Measurements from ENCODE around the gene SPDYE3.
"Not testable (repeated sequence)": the region's sequence is repeated elsewhere in the genome, so short reads cannot be mapped to it uniquely, and the experiment has no call there.

SPDYE3 gene

DNA sequence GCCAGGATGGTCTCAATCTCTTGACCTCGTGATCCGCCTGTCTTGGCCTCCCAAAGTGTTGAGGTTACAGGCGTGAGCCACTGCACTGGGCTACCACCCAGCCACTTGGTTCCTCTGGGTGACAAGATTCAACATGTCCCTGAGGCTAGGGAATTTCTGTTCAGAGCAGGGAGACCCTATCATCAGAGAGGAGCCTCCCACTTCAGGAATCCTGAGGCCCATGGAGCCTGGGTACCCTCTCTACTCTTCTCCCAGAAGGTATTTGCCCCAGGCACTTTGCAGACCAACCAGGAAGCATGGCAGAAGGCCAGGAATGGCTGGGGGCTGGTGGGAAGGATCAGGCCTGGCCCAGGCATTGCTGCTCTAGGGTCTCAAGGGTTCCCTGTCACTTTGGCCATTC is 19.2 kb upstream of the SPDYE3 start:
- not testable (repeated sequence) for DNase-seq (ENCODE audit: low read depth)

DNA sequence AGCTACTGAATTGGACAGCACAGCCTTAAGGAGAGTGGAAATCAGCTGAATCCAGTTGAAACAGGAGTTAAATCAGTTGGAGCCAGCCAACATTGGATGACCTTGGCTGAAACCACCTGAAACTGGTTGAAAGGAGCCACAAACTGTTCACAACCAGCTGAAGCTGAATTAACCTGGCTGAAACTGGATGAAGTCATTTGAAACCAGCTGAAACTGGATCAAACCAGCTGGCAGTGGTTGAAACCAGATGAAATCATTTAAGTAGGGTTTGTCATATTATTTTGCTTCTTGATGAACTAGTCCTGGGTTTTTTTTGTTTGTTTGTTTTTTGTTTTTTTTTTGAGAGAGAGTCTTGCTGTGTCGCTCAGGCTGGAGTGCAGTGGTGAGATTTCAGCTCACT is 15.3 kb upstream of the SPDYE3 start:
- DNase-seq (ENCODE audit: low read depth): not testable (repeated sequence)

DNA sequence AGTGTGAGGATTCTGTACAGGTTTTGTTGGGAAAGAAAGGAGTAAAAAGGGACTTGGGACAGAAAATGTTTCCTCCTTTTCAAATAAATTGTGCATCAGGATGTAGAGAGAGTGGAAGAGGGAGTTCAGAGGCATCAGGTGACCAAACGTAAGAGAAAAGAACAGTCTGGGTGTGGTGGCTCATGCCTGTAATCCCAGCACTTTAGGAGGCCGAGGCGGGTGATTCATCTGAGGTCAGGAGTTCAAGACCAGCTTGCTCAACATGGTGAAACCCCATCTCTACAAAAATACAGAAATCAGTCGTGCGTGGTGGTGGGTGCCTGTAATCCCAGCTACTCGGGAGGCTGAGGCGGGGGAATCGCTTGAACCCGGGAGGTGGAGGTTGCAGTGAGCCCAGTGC is 12.2 kb upstream of the SPDYE3 start:
- DNase-seq (ENCODE audit: low read depth): peak; percentile 18

- DNase-seq (ENCODE audit: low read depth): not testable (repeated sequence)
Observed at GRCh38 chr7:100297852-100298631, 9.5 kb upstream of the SPDYE3 start.

DNA sequence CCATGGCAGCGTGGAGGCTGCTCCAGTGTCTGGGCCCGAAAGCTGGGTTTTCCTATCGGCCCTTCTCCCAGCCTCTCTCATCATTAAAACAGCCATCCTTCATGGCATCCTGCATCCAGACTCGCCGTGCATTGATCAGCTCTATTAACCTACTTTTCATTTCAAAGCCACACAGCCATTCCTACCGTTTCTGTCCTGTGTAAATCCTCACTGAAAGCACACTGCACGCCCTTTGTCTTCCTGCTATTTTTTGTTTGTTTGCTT is 8.9 kb upstream of the SPDYE3 start:
- not testable (repeated sequence) for DNase-seq (ENCODE audit: low read depth)

DNA sequence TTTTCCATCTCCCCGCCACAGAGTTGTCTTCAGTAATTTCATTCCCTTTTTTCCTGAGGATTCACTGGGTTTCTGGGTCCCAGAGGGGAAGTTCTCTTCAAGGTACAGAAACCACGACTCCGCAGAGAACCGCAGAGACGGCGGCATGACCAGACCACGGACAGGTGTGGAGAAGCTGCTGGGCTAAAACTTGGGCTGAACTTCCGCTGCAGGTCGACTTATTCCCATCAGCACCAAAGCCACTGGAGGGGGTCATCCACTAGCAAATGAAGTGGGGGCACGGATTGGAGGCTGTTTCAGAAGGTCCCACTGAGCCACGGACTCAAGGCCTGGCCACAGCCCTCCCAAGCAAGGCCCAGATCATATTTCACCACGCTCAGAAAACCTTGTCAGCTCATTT is 3.0 kb upstream of the SPDYE3 start:
- not testable (repeated sequence) for DNase-seq (ENCODE audit: low read depth)

- not testable (repeated sequence) for DNase-seq (ENCODE audit: low read depth)
Observed at GRCh38 chr7:100318329-100318728, 10.8 kb downstream of the SPDYE3 start.

DNA sequence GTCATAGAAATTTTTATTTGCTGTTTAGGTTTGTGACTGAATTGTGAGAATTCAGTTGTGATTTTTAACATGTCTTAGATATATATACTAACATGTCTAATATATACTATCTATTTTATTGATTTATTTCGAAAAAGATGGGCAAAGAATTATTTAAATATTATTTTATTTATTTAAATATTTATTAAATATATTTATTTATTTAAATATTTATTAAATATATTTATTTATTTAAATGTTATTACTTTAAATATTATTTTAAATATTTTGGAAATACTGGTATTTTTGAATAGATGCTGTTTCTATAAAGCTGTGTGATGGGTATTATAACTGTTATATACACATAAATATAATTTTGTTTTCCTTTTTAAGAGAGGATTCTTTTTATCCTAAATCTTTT is 14.1 kb downstream of the SPDYE3 start:
- not testable (repeated sequence) for DNase-seq (ENCODE audit: low read depth)

DNA sequence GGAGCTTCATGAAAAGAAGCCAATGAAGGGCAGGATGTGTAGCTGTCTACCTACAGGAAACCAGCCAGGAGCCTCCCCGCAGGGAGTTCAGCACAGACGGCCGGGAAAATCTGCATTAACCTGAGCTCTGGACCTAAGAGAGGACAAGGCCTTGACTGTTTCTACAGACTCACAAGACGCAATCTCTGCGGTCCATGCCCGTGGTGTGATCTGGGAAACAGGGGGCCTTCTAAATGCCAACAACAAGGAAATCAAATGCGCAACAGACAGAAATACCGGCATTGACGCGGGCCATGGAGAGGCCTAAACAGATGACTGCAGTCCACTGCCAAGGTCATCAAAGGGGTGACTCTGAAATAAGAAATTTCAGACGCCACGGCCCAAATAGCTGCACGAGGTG is 16.7 kb downstream of the SPDYE3 start:
- not testable (repeated sequence) for DNase-seq (ENCODE audit: low read depth)

GRCh38 chr7:100325671-100326070 is 18.2 kb downstream of the SPDYE3 start:
- DNase-seq (ENCODE audit: low read depth): not testable (repeated sequence)

DNA sequence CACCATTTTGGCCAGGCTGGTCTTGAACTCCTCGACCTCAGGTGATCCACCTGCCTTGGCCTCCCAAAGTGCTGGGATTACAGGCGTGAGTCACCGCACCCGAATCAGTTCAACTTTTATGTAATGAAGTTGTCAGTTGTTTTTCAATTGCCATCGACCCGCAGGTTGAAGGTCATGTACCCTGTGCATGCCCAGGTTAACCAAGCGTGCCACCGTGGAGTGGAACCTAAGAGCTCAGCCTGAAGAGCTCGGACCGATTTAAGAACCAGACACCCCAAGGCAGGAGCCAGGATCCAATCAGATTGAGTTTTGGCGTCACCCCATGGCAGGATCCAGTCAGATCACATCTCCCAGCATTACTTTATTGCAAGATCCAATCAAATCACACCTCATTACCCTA is 19.4 kb downstream of the SPDYE3 start:
- not testable (repeated sequence) for DNase-seq (ENCODE audit: low read depth)

DNA sequence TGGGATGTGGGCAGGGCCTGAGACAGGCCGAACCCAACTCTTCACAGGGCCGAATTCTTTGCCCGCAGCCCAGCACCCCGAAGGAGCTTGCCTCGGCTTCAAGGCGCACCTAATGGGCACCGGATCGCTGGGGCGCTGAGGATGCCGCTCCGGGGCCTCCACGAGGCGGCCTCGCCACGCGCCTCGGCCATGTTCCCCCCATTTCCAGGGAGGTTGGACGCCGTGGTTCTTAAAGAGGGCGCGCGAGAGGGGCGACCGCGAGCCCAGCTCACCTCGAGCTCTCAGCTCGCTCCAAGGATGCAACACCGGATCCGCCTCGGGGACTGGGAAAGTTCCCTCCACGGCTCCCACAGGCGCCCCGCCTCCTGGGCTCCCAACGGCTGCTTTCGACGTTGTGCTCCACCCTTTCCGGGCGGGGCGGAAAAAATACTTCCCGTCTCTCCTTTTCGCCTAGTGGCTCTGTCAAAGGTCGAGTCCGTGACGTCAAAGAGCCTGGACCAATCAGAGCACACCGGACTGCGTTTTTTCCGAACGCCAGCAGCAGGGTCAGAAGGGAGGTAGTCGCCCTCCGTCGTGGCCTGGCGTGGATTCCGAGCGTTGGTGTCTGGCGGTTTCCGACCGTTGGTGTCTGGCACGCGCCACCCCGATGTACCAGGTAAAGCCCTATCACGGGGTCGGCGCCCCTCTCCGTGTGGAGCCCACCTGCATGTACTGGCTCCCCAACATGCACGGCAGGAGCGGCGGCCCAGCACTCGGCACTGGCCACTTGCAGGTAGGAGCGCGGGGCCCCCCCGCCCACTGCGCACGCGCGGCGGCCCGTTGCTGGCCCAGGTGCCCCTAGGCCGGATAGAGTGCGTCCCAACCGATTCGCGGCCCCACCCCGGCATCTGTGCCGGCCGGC is 28.3 kb downstream of the SPDYE3 start:
- peak; percentile 85 for DNase-seq (ENCODE audit: low read depth)

DNA sequence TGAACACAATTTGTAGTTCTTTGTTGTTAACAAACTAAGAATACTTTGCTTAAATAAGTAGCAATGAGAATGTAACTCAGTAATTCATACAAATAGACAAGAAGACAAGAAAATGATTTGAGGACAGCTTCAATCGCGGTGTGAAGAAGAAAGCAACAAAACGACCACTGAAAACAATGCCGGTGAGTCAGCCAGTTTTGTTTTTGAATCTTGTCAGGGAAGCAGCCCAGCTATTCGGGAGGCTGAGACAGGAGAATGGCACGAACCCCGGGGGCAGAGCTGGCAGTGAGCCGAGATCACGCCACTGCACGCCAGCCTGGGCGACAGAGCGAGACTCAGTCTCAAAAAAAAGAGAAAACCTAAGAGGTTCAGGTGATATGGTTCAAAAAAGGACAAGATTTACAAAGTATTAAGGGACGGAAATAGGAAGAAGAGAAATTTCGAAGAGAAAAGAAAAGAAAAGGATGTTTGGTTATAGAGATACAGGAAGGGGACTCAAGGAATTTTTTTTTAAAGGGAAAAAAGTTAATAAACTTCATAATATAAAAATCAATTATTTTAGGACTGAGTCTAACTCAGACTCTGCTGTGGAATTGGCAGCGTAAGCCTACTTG is 30.7 kb downstream of the SPDYE3 start:
- DNase-seq (ENCODE audit: low read depth): not testable (repeated sequence)

GRCh38 chr7:100341286-100341685 is 33.8 kb downstream of the SPDYE3 start:
- DNase-seq (ENCODE audit: low read depth): not testable (repeated sequence)

GRCh38 chr7:100342765-100343164 is 35.3 kb downstream of the SPDYE3 start:
- DNase-seq (ENCODE audit: low read depth): no peak

DNA sequence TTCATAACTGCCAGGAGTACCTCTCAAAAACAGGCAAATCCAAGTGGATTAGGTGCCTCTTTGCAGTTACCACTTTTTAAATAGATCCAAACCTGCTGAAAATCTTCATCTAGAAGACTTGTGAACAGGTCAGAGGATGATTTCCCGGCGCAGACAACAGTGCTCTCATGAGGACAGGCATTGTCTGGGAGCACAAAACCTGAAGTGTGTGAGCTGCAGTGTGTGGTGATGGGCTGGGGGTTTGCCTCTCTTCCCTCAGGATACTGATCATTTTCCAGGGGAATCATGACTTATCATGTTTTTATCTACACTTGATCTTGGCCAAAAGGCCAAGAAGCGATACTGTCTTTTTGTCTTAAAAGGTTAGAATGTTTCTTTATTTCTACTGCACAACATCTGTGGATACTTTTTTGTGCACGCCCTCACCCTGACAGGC is 36.6 kb downstream of the SPDYE3 start:
- not testable (repeated sequence) for DNase-seq (ENCODE audit: low read depth)

DNA sequence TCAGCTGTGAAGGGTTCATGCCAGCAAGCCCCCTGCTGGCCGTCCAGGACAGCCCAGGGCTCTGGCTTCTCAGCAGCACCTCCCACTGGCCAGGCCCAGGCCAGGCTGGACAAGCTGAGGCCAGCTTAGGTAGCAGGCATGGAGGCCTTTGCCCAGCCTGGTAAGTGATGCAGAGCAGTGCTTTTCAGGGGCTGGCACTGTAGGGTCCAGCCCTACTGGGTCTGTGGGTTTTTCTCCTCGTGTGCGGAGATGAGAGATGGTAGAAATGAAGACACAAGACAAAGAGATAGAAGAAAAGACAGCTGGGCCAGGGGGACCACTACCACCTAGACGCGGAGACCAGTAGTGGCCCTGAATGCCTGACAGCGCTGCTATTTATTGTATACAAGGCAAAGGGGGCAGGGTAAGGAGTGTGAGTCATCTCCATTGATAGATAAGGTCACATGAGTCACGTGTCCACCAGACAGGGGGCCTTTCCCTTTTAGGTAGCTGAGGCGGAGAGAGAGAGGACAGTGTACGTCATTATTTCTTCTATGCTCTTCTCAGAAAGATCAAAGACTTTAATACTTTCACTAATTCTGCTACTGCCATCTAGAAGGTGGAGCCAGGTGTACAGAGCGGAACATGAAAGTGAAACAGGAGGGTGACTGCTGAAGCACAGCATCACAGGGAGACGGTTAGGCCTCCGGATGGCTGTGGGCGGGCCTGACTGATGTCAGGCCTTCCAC is 37.2 kb downstream of the SPDYE3 start:
- DNase-seq (ENCODE audit: low read depth): peak; percentile 14

GRCh38 chr7:100345288-100345672 is 37.8 kb downstream of the SPDYE3 start:
- DNase-seq (ENCODE audit: low read depth): not testable (repeated sequence)

GRCh38 chr7:100346921-100347320 is 39.4 kb downstream of the SPDYE3 start:
- no peak for DNase-seq (ENCODE audit: low read depth)

- no peak for DNase-seq (ENCODE audit: low read depth)
Observed at GRCh38 chr7:100348805-100349204, 41.3 kb downstream of the SPDYE3 start.

GRCh38 chr7:100349757-100350156 is 42.3 kb downstream of the SPDYE3 start:
- DNase-seq (ENCODE audit: low read depth): no peak

- no peak for DNase-seq (ENCODE audit: low read depth)
Observed at GRCh38 chr7:100351657-100352058, 44.2 kb downstream of the SPDYE3 start.

All from fibroblast of the conjunctiva (primary cell).